HS-5 (cell line): Measurements from ENCODE around the gene EHD2.
A peak's percentile ranks its signal among the peaks of the same experiment; 100 is the strongest.
"Not testable (repeated sequence)": the region's sequence is repeated elsewhere in the genome, so short reads cannot be mapped to it uniquely, and the experiment has no call there.

Source experiments
- DNase-seq: peaks from one replicate; pipeline ENCODE4 v3.0.0-alpha.2; 2012; ENCODE audit warnings: low read depth

EHD2 gene

DNA sequence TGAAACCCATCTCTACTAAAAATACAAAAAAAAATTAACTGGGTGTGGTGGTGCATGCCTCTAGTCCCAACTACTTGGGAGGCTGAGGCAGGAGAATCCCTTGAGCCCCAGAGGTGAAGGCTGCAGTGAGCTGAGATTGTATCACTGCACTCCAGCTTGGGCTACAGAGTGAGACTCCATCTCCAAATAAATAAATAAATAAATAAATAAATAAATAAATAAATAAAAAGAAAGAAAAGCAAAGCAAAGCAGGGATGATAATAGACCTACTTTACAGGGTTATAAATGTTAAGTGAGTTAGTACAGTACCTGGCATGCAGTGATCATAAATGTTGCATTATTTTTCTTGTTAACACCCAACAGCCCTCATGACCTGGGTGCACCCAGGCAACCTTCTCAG is 1.6 kb downstream of the EHD2 start:
- not testable (repeated sequence) for DNase-seq

DNA sequence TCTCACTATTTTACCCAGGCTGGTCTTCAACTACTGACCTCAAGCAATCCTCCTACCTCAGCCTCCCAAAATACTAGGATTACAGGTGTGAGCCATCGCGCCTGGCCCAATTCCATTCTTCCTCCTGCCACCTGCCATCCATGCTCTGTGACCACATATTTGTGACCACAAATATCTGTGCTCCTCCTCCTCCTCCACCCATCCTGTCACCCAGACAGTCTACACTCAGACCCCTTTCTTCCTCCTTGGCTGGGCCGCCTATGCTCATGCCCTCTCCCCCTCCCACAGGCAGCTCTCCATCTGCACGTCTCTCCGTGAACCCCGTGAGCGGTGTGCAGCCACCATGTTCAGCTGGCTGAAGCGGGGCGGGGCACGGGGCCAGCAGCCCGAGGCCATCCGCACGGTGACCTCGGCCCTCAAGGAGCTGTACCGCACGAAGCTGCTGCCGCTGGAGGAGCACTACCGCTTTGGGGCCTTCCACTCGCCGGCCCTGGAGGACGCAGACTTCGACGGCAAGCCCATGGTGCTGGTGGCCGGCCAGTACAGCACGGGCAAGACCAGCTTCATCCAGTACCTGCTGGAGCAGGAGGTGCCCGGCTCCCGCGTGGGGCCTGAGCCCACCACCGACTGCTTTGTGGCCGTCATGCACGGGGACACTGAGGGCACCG is 3.2 kb downstream of the EHD2 start:
- DNase-seq = no peak

- DNase-seq = not testable (repeated sequence)
These were observed 5.3 kb downstream of the EHD2 start for GRCh38 chr19:47718415-47719046.

- peak; percentile 95 for DNase-seq
These were observed 6.0 kb downstream of the EHD2 start for GRCh38 chr19:47719047-47719859.

- no peak for DNase-seq
These were observed 7.6 kb downstream of the EHD2 start for GRCh38 chr19:47720669-47721422.

DNA sequence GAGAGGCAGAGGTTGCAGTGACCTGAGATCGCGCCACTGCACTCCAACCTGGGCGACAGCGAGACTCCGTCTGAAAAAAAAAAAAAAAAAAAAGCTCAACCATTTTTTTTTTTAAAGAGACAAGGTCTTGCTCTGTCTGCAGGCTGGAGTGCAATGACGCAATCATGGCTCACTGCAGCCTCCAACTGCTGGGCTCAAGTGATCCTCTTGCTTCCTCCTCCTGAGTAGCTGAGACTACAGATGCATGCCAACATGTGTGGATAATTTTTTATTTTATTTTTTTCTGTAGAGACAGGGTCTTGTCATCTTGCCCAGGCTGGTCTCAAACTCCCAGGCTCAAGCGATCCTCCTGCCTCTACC is 10.3 kb downstream of the EHD2 start:
- no peak for DNase-seq

GRCh38 chr19:47725759-47726401 is 12.7 kb downstream of the EHD2 start:
- no peak for DNase-seq

GRCh38 chr19:47726467-47726866 is 13.2 kb downstream of the EHD2 start:
- no peak for DNase-seq

- not testable (repeated sequence) for DNase-seq
These were observed 15.1 kb downstream of the EHD2 start for GRCh38 chr19:47728295-47728694.

GRCh38 chr19:47729468-47729798 is 16.2 kb downstream of the EHD2 start:
- DNase-seq = no peak

- DNase-seq = no peak
These were observed 16.7 kb downstream of the EHD2 start for GRCh38 chr19:47729799-47730520.

DNA sequence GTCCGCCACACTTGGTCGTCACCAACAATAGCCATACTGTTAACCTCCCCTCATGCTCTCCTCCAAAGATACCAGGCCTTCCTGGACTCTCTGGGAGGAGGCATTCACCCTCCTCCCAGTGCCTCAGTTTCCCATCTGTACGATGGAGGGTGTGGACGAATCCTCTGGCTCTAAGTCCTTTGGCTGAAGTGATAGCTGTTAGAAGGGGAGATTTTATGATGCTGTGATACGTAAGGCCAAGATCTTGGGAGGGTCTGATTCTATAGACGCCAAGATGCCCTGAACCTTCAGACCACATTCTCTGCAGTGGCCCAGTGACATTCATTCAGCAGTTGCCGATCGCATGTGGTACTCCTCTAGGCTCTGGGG is 17.3 kb downstream of the EHD2 start:
- DNase-seq = no peak

- DNase-seq = no peak
These were observed 17.7 kb downstream of the EHD2 start for GRCh38 chr19:47730910-47731309.

GRCh38 chr19:47735131-47735530 is 21.9 kb downstream of the EHD2 start:
- DNase-seq = no peak

DNA sequence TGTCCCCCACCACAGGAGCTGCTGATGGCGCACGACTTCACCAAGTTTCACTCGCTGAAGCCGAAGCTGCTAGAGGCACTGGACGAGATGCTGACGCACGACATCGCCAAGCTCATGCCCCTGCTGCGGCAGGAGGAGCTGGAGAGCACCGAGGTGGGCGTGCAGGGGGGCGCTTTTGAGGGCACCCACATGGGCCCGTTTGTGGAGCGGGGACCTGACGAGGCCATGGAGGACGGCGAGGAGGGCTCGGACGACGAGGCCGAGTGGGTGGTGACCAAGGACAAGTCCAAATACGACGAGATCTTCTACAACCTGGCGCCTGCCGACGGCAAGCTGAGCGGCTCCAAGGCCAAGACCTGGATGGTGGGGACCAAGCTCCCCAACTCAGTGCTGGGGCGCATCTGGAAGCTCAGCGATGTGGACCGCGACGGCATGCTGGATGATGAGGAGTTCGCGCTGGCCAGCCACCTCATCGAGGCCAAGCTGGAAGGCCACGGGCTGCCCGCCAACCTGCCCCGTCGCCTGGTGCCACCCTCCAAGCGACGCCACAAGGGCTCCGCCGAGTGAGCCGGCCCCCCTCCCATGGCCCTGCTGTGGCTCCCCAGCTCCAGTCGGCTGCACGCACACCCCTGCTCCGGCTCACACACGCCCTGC is 27.8 kb downstream of the EHD2 start:
- DNase-seq = no peak

DNA sequence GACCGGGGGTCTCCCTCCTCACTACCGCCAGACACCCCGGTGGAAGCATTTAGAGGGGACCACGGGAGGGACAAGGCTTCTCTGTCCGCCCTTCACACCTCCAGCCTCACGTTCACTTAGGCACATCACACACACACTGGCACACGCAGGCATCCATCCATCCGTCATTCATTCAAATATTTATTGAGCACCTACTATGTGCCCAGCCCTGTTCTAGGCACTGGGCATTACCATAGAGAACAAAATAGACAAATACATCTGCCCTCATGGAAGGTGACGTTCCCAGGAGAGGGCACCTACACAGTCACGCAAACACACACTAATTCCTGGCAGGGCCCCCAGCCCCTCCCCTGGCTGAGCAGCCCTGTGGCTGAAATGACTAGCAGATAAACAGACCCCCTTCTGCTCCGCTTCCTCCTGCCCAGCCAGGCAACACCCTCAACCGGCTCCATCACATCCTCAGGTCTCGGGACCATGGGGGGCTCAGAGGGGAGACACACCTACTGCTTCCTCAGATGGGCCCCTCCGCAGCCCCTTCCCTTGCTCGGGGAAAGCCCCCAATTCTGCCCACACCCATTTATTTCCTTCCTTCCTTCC is 28.4 kb downstream of the EHD2 start:
- no peak for DNase-seq

DNA sequence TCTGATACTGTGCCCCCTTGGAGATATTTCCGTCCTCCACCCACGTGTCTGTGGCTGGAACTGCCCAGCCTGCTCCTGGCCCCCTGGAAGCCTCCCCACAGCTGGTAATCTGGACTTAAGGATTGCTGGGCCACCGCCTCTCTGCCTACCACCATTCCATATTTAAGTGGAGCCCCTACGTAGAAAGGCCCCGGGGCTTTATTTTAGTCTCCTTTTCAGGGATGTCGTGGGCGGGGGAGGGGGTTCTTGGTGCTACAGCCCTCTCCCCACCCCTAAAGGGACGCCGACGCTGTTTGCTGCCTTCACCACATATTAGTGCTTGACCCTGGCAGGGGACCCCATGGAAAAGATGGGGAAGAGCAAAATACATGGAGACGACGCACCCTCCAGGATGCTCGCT is 29.4 kb downstream of the EHD2 start:
- DNase-seq = no peak

GRCh38 chr19:47745010-47745901 is 32.0 kb downstream of the EHD2 start, which contains the start of gene NOP53:
Gene NOP53, plus strand, starts transcription at chr19:47745546. Its CDS starts 14 bp downstream, at chr19:47745560.
- peak; percentile 87 for DNase-seq

GRCh38 chr19:47746129-47746528 is 32.9 kb downstream of the EHD2 start:
- not testable (repeated sequence) for DNase-seq
